Ishikawa (cell line): ENCODE results near the gene AMELY.

Experiments used
- CEBPB ChIP-seq: IDR thresholded peaks from 2 replicates; pipeline ENCODE4 v1.6.1; 2012
- CREB1 ChIP-seq: IDR thresholded peaks from 2 replicates; pipeline ENCODE4 v1.6.1; 2012; ENCODE audit warnings: low read depth
- EGR1 ChIP-seq: IDR thresholded peaks from 2 replicates; pipeline ENCODE4 v1.6.1; 2012
- EP300 ChIP-seq: IDR thresholded peaks from 2 replicates; pipeline ENCODE4 v1.6.1; 2012; ENCODE audit warnings: borderline replicate concordance
- FOXM1 ChIP-seq: IDR thresholded peaks from 2 replicates; pipeline ENCODE4 v1.6.1; 2012; ENCODE audit warnings: low read depth, borderline replicate concordance
- MAX ChIP-seq: IDR thresholded peaks from 2 replicates; pipeline ENCODE4 v1.6.1; 2012
- NFIC ChIP-seq: IDR thresholded peaks from 2 replicates; pipeline ENCODE4 v1.6.1; 2012
- RAD21 ChIP-seq: IDR thresholded peaks from 2 replicates; pipeline ENCODE4 v1.6.1; 2012; ENCODE audit warnings: low read depth
- REST ChIP-seq: IDR thresholded peaks from 2 replicates; pipeline ENCODE4 v1.6.1; 2012; ENCODE audit warnings: low read depth, mild to moderate bottlenecking
- TAF1 ChIP-seq: IDR thresholded peaks from 2 replicates; pipeline ENCODE4 v1.6.1; 2012; ENCODE audit warnings: low read depth, mild to moderate bottlenecking
- TCF12 ChIP-seq: IDR thresholded peaks from 2 replicates; pipeline ENCODE4 v1.6.1; 2012; ENCODE audit warnings: low read depth
- TEAD4 ChIP-seq: IDR thresholded peaks from 2 replicates; pipeline ENCODE4 v1.6.1; 2012
- USF1 ChIP-seq: IDR thresholded peaks from 2 replicates; pipeline ENCODE4 v1.6.1; 2012
- YY1 ChIP-seq: IDR thresholded peaks from 2 replicates; pipeline ENCODE4 v1.6.1; 2012; ENCODE audit warnings: low read depth
- ZBTB7A ChIP-seq: IDR thresholded peaks from 2 replicates; pipeline ENCODE4 v1.6.1; 2012; ENCODE audit warnings: low read depth

AMELY gene

GRCh38 chrY:6935497-6935896 is 23.9 kb upstream of the AMELY start:
- no peak for TF ChIP-seq FOXM1
- no peak for TF ChIP-seq CEBPB
- TF ChIP-seq REST = no peak
- no peak for TF ChIP-seq TEAD4
- no peak for TF ChIP-seq YY1
- TF ChIP-seq TCF12 = no peak

GRCh38 chrY:6931779-6932396 is 20.3 kb upstream of the AMELY start:
- TF ChIP-seq CREB1 (no peak), EP300 (no peak), REST (no peak), ZBTB7A (no peak), TCF12 (no peak), USF1 (no peak), NFIC (no peak), CEBPB (no peak), FOXM1 (no peak), MAX (no peak), EGR1 (no peak), RAD21 (no peak), YY1 (no peak), TEAD4 (no peak)

- TF ChIP-seq CREB1 = no peak
- TF ChIP-seq TCF12 = no peak
- no peak for TF ChIP-seq USF1
- no peak for TF ChIP-seq MAX
- TF ChIP-seq FOXM1 = no peak
- TF ChIP-seq REST = no peak
- no peak for TF ChIP-seq ZBTB7A
- no peak for TF ChIP-seq EGR1
- no peak for TF ChIP-seq YY1
- no peak for TF ChIP-seq NFIC
- no peak for TF ChIP-seq TAF1
- TF ChIP-seq EP300 = no peak
- TF ChIP-seq RAD21 = no peak
- no peak for TF ChIP-seq TEAD4
These were observed 17.7 kb upstream of the AMELY start for GRCh38 chrY:6929237-6929636.

GRCh38 chrY:6928265-6928664 is 16.7 kb upstream of the AMELY start:
- no peak for TF ChIP-seq FOXM1
- no peak for TF ChIP-seq CEBPB
- TF ChIP-seq TAF1 = no peak
- TF ChIP-seq TCF12 = no peak
- no peak for TF ChIP-seq NFIC
- TF ChIP-seq CREB1 = no peak
- no peak for TF ChIP-seq EP300
- no peak for TF ChIP-seq TEAD4
- no peak for TF ChIP-seq MAX
- TF ChIP-seq ZBTB7A = no peak
- TF ChIP-seq REST = no peak
- no peak for TF ChIP-seq USF1
- no peak for TF ChIP-seq EGR1
- no peak for TF ChIP-seq YY1
- no peak for TF ChIP-seq RAD21
